SK-N-SH (cell line): Measurements from ENCODE around the gene SLC22A23. TPM values are rescaled to one million over a fixed set of nuclear protein-coding genes. Genes with fewer than 3 reads are reported as not detected.

ENCODE experiments used
- CTCF ChIA-PET: fragments of 300-600, 350-600 bp; formaldehyde crosslinking; extraction: SDS; loops from one replicate; lab custom pipeline; 2021; lab: Yijun Ruan, JAX
- POLR2A ChIA-PET: fragments of 350-600 bp; sonication (Branson Sonifier 250); formaldehyde crosslinking; extraction: SDS; loops from one replicate; lab custom pipeline; 2020; ENCODE audit warnings: antibody characterized with exemption, inconsistent platforms; lab: Yijun Ruan, JAX
- DNase-seq: peaks from one replicate; pipeline ENCODE4 v3.0.0; 2012
- H2AFZ ChIP-seq: fragments of 200-600 bp; sonication (generic); 2 replicates; pipeline ENCODE4 v1.8.1; 2016; ENCODE audit warnings: antibody characterized with exemption, mild to moderate bottlenecking, low read depth
- H3F3A ChIP-seq: fragments of 200-600 bp; sonication (generic); replicated peaks from 2 replicates; pipeline ENCODE3; 2016; ENCODE audit warnings: antibody characterized with exemption, mild to moderate bottlenecking; ENCODE audit not compliant: insufficient read depth
- H3K27ac ChIP-seq, 2 experiments: fragments of 200-500 bp in 1 of 2; fragments of 200-600 bp in 1 of 2; sonication (Bioruptor generic) in 1 of 2; sonication (generic), shearing (Covaris generic) in 1 of 2; 2 replicates each; pipeline versions ENCODE4 v1.5.1 to v1.6.1; 2014 to 2016; ENCODE audit warnings: low read depth in 2 of 2, inconsistent platforms in 1 of 2, low read length in 1 of 2, mild to moderate bottlenecking in 1 of 2, mixed read lengths in 1 of 2
- H3K27me3 ChIP-seq: fragments of 200-600 bp; sonication (generic), shearing (Covaris generic); 2 replicates; pipeline ENCODE4 v1.6.1; 2016; ENCODE audit warnings: mixed run types; ENCODE audit not compliant: insufficient read depth
- H3K36me3 ChIP-seq, 2 experiments: fragments of 200-500 bp in 1 of 2; fragments of 200-600 bp in 1 of 2; sonication (Bioruptor generic) in 1 of 2; sonication (generic) in 1 of 2; replicated peaks in 1 of 2; 2 replicates each; pipeline versions ENCODE3 to v1.5.1; 2014 to 2016; ENCODE audit warnings: low read length in 1 of 2, mild to moderate bottlenecking in 1 of 2; ENCODE audit not compliant: insufficient read depth in 2 of 2, control insufficient read depth in 1 of 2
- H3K4me1 ChIP-seq, 2 experiments: fragments of 200-500 bp in 1 of 2; fragments of 200-600 bp in 1 of 2; sonication (Bioruptor generic) in 1 of 2; sonication (generic), shearing (Covaris generic) in 1 of 2; 2 replicates each; pipeline versions ENCODE4 v1.5.1 to v1.6.1; 2014 to 2016; ENCODE audit warnings: low read depth in 1 of 2, low read length in 1 of 2, mixed run types in 1 of 2; ENCODE audit not compliant: insufficient read depth in 2 of 2, control insufficient read depth in 1 of 2
- H3K4me2 ChIP-seq: fragments of 200-600 bp; sonication (generic), shearing (Covaris generic); 2 replicates; pipeline ENCODE4 v1.6.1; 2017; ENCODE audit warnings: mixed run types
- H3K4me3 ChIP-seq, 2 experiments: fragments of 200-500 bp in 1 of 2; fragments of 200-600 bp in 1 of 2; sonication (Bioruptor generic) in 1 of 2; sonication (generic), shearing (Covaris generic) in 1 of 2; 2 replicates each; pipeline versions ENCODE4 v1.5.1 to v1.8.1; 2014 to 2016; ENCODE audit warnings: low read depth in 2 of 2, inconsistent platforms in 1 of 2, low read length in 1 of 2, mild to moderate bottlenecking in 1 of 2, mixed read lengths in 1 of 2, moderate library complexity in 1 of 2
- H3K79me2 ChIP-seq: fragments of 200-600 bp; sonication (generic); 2 replicates; pipeline ENCODE4 v1.8.1; 2017; ENCODE audit warnings: mild to moderate bottlenecking; ENCODE audit not compliant: insufficient read depth
- H3K9ac ChIP-seq: fragments of 200-600 bp; sonication (generic); 2 replicates; pipeline ENCODE4 v1.6.1; 2017; ENCODE audit warnings: mixed run types
- H3K9me2 ChIP-seq: fragments of 200-600 bp; sonication (generic); 2 replicates; pipeline ENCODE4 v1.6.1; 2017; ENCODE audit warnings: mixed run types
- H3K9me3 ChIP-seq: fragments of 200-600 bp; sonication (generic); 2 replicates; pipeline ENCODE4 v1.6.1; 2017; ENCODE audit warnings: mixed run types, mild to moderate bottlenecking, moderate library complexity
- H4K20me1 ChIP-seq: fragments of 200-600 bp; sonication (generic); 2 replicates; pipeline ENCODE4 v1.6.1; 2017; ENCODE audit warnings: mild to moderate bottlenecking, mixed run types; ENCODE audit not compliant: insufficient read depth
- CHD2 ChIP-seq: fragments of 150-350 bp; IDR thresholded peaks from 2 replicates; pipeline ENCODE4 v1.6.1; 2018; ENCODE audit warnings: low read length; ENCODE audit not compliant: partially characterized antibody
- GABPA ChIP-seq: IDR thresholded peaks from 2 replicates; pipeline ENCODE4 v1.4.0; 2012; ENCODE audit warnings: low read depth, mild to moderate bottlenecking
- GATA2 ChIP-seq: sonication (generic); formaldehyde crosslinking; IDR thresholded peaks from 2 replicates; pipeline ENCODE4 v1.5.0; 2020; ENCODE audit warnings: mild to moderate bottlenecking, missing genetic modification reagents
- MXI1 ChIP-seq: IDR thresholded peaks from 2 replicates; pipeline ENCODE4 v1.6.1; 2012; ENCODE audit warnings: mild to moderate bottlenecking, low read depth, low read length, improper control_type of control experiment
- RFX5 ChIP-seq: IDR thresholded peaks from 2 replicates; pipeline ENCODE4 v1.6.1; 2012; ENCODE audit warnings: mild to moderate bottlenecking, improper control_type of control experiment, low read length
- RXRA ChIP-seq: IDR thresholded peaks from 2 replicates; pipeline ENCODE4 v1.4.0; 2012; ENCODE audit warnings: low read depth, mild to moderate bottlenecking, borderline replicate concordance
- TAF1 ChIP-seq: IDR thresholded peaks from 2 replicates; pipeline ENCODE4 v1.6.1; 2012; ENCODE audit warnings: low read depth, mild to moderate bottlenecking, low read length, moderate library complexity, borderline replicate concordance
- YY1 ChIP-seq: IDR thresholded peaks from 2 replicates; pipeline ENCODE4 v1.4.0; 2012; ENCODE audit warnings: low read depth, mild to moderate bottlenecking
- WGBS: methylation state at CpG from one replicate; pipeline ENCODE4 v1.1.6; 2017; ENCODE audit warnings: low lambda C conversion rate; 5-methylcytosine and 5-hydroxymethylcytosine counted together
- polyA plus RNA-seq, 3 experiments: library from polyadenylated mRNA; depleted of rRNA; stranded (reverse); fragments of >200 nt; gene quantifications; 2 replicates each; pipeline ENCODE4 v1.2.3, GENCODE V29; 2012
- TF ChIP-seq, protein P1 (sequence below): fragments of 150-350 bp; IDR thresholded peaks from 2 replicates; pipeline ENCODE4 v1.6.1; 2016; ENCODE audit warnings: mild to moderate bottlenecking, low read depth, low read length
- TF ChIP-seq, protein P2 (sequence below): IDR thresholded peaks from 2 replicates; pipeline ENCODE4 v1.6.1; 2012; ENCODE audit warnings: mild to moderate bottlenecking, low read depth, low read length, moderate library complexity
- TF ChIP-seq, protein P3 (sequence below): IDR thresholded peaks from 2 replicates; pipeline ENCODE4; 2012
- TF ChIP-seq, protein P4 (sequence below): IDR thresholded peaks from 2 replicates; pipeline ENCODE4 v1.4.0; 2012; ENCODE audit warnings: low read depth, borderline replicate concordance

Gene SLC22A23
- polyA plus RNA-seq, 1 of the 3 experiments (the other 2 are of a cell fraction): not detected

DNA sequence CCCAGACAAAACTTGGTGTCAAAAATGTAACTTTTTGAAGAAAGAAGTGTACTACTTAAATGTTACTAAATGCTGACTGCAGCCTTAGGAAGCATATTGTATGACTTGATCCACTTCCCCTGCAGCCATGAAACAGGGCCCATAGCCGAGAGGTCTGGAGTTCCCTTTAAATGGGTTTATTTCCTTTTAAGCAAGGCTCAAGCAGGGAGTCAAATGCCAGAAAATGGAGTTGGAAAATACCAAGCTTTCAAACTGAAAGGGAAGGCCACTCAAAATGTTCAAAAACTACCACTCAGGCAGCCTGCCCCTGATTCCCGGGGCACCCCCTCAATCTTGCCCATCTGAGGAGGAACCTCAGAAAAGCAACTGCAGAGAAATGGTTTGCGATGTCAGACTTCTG is 43.3 kb downstream of the SLC22A23 start:
- Histone ChIP-seq H3K9ac (no peak overlapping the region), H3K27ac (no peak overlapping the region), H3K4me2 (no peak overlapping the region), H3K27me3 (peaks cover 71% of the 10 kb centered on the region; the same call in 1 of the 2 replicates), H2AFZ (no peak overlapping the region), H3K9me3 (no peaks in the 10 kb centered on the region), H3K79me2 (no peaks in the 10 kb centered on the region), H4K20me1 (no peaks in the 10 kb centered on the region), H3K36me3 (no peaks in the 10 kb centered on the region), H3K4me3 (no peak overlapping the region), H3K4me1 (no peaks in the 10 kb centered on the region), H3K9me2 (no peaks in the 10 kb centered on the region), H3F3A (no peaks in the 10 kb centered on the region)
- ChIA-PET POLR2A (no interaction called here), CTCF (interaction anchor here (1.0 to 3.4 kb wide), 2 partner anchors 49 to 318 kb away, joined by 3 to 29 read pairs; no protein-coding TSS in a partner anchor)
- 47% methylated on average over 3 of the region's 3 CpGs for WGBS
- TF ChIP-seq RXRA: no peak
- TF ChIP-seq GABPA: no peak
- no peak for TF ChIP-seq RFX5
- TF ChIP-seq, protein P1, sequence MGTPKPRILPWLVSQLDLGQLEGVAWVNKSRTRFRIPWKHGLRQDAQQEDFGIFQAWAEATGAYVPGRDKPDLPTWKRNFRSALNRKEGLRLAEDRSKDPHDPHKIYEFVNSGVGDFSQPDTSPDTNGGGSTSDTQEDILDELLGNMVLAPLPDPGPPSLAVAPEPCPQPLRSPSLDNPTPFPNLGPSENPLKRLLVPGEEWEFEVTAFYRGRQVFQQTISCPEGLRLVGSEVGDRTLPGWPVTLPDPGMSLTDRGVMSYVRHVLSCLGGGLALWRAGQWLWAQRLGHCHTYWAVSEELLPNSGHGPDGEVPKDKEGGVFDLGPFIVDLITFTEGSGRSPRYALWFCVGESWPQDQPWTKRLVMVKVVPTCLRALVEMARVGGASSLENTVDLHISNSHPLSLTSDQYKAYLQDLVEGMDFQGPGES: no peak
- TF ChIP-seq YY1: no peak
- TF ChIP-seq TAF1: no peak
- TF ChIP-seq, protein P2, sequence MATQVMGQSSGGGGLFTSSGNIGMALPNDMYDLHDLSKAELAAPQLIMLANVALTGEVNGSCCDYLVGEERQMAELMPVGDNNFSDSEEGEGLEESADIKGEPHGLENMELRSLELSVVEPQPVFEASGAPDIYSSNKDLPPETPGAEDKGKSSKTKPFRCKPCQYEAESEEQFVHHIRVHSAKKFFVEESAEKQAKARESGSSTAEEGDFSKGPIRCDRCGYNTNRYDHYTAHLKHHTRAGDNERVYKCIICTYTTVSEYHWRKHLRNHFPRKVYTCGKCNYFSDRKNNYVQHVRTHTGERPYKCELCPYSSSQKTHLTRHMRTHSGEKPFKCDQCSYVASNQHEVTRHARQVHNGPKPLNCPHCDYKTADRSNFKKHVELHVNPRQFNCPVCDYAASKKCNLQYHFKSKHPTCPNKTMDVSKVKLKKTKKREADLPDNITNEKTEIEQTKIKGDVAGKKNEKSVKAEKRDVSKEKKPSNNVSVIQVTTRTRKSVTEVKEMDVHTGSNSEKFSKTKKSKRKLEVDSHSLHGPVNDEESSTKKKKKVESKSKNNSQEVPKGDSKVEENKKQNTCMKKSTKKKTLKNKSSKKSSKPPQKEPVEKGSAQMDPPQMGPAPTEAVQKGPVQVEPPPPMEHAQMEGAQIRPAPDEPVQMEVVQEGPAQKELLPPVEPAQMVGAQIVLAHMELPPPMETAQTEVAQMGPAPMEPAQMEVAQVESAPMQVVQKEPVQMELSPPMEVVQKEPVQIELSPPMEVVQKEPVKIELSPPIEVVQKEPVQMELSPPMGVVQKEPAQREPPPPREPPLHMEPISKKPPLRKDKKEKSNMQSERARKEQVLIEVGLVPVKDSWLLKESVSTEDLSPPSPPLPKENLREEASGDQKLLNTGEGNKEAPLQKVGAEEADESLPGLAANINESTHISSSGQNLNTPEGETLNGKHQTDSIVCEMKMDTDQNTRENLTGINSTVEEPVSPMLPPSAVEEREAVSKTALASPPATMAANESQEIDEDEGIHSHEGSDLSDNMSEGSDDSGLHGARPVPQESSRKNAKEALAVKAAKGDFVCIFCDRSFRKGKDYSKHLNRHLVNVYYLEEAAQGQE: no peak
- TF ChIP-seq, protein P3, sequence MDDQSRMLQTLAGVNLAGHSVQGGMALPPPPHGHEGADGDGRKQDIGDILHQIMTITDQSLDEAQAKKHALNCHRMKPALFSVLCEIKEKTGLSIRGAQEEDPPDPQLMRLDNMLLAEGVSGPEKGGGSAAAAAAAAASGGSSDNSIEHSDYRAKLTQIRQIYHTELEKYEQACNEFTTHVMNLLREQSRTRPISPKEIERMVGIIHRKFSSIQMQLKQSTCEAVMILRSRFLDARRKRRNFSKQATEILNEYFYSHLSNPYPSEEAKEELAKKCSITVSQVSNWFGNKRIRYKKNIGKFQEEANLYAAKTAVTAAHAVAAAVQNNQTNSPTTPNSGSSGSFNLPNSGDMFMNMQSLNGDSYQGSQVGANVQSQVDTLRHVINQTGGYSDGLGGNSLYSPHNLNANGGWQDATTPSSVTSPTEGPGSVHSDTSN: no peak
- TF ChIP-seq MXI1: no peak
- TF ChIP-seq CHD2: no peak
- TF ChIP-seq GATA2 (CRISPR knock-in tag): no peak
- TF ChIP-seq, protein P4, sequence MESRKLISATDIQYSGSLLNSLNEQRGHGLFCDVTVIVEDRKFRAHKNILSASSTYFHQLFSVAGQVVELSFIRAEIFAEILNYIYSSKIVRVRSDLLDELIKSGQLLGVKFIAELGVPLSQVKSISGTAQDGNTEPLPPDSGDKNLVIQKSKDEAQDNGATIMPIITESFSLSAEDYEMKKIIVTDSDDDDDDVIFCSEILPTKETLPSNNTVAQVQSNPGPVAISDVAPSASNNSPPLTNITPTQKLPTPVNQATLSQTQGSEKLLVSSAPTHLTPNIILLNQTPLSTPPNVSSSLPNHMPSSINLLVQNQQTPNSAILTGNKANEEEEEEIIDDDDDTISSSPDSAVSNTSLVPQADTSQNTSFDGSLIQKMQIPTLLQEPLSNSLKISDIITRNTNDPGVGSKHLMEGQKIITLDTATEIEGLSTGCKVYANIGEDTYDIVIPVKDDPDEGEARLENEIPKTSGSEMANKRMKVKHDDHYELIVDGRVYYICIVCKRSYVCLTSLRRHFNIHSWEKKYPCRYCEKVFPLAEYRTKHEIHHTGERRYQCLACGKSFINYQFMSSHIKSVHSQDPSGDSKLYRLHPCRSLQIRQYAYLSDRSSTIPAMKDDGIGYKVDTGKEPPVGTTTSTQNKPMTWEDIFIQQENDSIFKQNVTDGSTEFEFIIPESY: no peak
- DNase-seq: no peak
